ENCODE results near the gene OVOL3.

OVOL3 gene

DNA sequence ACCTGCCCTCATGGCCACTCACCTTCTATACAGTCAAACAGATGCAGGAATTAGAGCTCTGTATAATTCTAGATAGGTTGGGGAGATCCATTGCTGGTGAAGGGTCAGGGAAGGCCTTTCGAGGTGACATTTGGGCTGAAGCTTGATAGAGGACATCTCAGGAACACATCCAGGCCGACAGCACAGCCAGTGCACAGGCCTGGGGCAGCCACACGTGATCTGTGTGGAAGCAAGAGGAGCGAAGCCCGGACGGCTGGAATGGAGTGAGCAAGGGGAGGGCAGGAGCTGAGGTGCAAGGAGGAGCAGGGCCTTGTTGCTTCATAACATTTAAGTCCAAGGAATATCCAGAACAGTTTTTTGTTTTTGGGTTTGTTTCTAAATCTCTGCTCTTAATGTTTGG is 4.5 kb upstream of the OVOL3 start:
- no peaks in the 10 kb centered on the region for H3K27me3 Mint-ChIP-seq
- no peak for ATAC-seq (replicated peaks; ENCODE audit: extremely low read depth, poor library complexity, severe bottlenecking)
- H3K27ac Mint-ChIP-seq (ENCODE audit: low read depth): no peak overlapping the region
- no peaks in the 10 kb centered on the region for H3K9me3 Mint-ChIP-seq
- no peaks in the 10 kb centered on the region for H3K4me1 Mint-ChIP-seq
- no peak for DNase-seq (ENCODE audit: low spot score in 2 of 2)
- H3K36me3 Mint-ChIP-seq (ENCODE audit: insufficient read depth): peaks cover 2% of the 10 kb centered on the region
- no peak overlapping the region for H3K4me3 Mint-ChIP-seq

GRCh38 chr19:36106991-36107390 is 4.0 kb upstream of the OVOL3 start:
- peaks cover 3% of the 10 kb centered on the region for H3K36me3 Mint-ChIP-seq (ENCODE audit: insufficient read depth)
- H3K9me3 Mint-ChIP-seq: no peaks in the 10 kb centered on the region
- ATAC-seq (replicated peaks; ENCODE audit: extremely low read depth, poor library complexity, severe bottlenecking) (no peak), DNase-seq (ENCODE audit: low spot score in 2 of 2) (no peak)
- no peaks in the 10 kb centered on the region for H3K4me1 Mint-ChIP-seq
- H3K4me3 Mint-ChIP-seq: no peak overlapping the region
- no peaks in the 10 kb centered on the region for H3K27me3 Mint-ChIP-seq
- H3K27ac Mint-ChIP-seq (ENCODE audit: low read depth): no peak overlapping the region

DNA sequence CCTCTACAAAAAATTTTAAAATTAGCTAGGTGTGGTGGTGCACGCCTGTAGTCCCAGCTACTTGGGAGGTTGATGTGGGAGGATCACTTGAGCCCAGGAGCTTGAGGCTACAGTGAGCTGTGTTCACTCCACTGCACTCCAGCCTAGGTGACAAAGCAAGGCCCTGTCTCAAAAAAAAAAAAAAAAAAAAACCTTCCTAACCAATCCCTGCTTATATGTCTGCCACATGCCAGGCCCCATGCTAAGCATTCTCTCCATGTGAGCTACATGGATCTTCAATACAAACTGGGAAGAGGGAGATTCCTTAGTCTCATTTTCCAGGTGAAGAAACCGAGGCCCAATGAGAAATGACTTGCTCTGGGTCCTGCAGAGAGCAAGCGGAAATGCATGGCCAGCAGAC is 2.3 kb upstream of the OVOL3 start:
- ATAC-seq (replicated peaks; ENCODE audit: extremely low read depth, poor library complexity, severe bottlenecking) (no peak), DNase-seq (ENCODE audit: low spot score in 2 of 2) (no peak)
- no peak overlapping the region for H3K4me3 Mint-ChIP-seq
- peaks cover 9% of the 10 kb centered on the region for H3K36me3 Mint-ChIP-seq (ENCODE audit: insufficient read depth)
- H3K27me3 Mint-ChIP-seq: no peaks in the 10 kb centered on the region
- peaks cover 11% of the 10 kb centered on the region for H3K4me1 Mint-ChIP-seq
- no peaks in the 10 kb centered on the region for H3K9me3 Mint-ChIP-seq
- H3K27ac Mint-ChIP-seq (ENCODE audit: low read depth): no peak overlapping the region

GRCh38 chr19:36111200-36111539 is 227 bp downstream of the OVOL3 start:
- no peak overlapping the region for H3K4me3 Mint-ChIP-seq
- no peak for DNase-seq (ENCODE audit: low spot score in 2 of 2)
- no peaks in the 10 kb centered on the region for H3K27me3 Mint-ChIP-seq
- H3K9me3 Mint-ChIP-seq: no peaks in the 10 kb centered on the region
- peaks cover 31% of the 10 kb centered on the region for H3K4me1 Mint-ChIP-seq
- peaks cover 23% of the 10 kb centered on the region for H3K36me3 Mint-ChIP-seq (ENCODE audit: insufficient read depth)
- H3K27ac Mint-ChIP-seq (ENCODE audit: low read depth): no peak overlapping the region
- ATAC-seq (replicated peaks; ENCODE audit: extremely low read depth, poor library complexity, severe bottlenecking): no peak

DNA sequence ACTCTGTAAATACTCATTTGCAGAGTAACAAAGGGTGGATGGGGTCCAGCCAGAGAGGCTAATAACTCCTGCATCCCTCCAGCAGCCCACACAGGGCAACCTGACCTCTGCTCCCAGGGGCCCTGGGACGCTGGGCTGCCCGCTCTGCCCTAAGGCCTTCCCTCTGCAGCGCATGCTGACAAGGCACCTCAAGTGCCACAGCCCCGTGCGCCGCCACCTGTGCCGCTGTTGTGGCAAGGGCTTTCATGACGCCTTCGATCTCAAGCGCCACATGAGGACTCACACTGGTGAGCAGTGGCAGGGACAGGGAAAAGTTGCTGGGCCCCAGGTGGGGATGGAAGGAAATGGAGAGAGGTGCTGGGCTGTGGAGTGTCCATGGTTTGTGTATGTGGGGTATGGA is 1.7 kb downstream of the OVOL3 start:
- Mint-ChIP-seq H3K9me3 (no peaks in the 10 kb centered on the region), H3K4me1 (peaks cover 42% of the 10 kb centered on the region), H3K27ac (ENCODE audit: low read depth) (peak overlapping the region; percentile 52), H3K4me3 (peak overlapping the region; percentile 89), H3K36me3 (ENCODE audit: insufficient read depth) (peaks cover 24% of the 10 kb centered on the region), H3K27me3 (no peaks in the 10 kb centered on the region)
- ATAC-seq (replicated peaks; ENCODE audit: extremely low read depth, poor library complexity, severe bottlenecking) (no peak), DNase-seq (ENCODE audit: low spot score in 2 of 2) (no peak)

DNA sequence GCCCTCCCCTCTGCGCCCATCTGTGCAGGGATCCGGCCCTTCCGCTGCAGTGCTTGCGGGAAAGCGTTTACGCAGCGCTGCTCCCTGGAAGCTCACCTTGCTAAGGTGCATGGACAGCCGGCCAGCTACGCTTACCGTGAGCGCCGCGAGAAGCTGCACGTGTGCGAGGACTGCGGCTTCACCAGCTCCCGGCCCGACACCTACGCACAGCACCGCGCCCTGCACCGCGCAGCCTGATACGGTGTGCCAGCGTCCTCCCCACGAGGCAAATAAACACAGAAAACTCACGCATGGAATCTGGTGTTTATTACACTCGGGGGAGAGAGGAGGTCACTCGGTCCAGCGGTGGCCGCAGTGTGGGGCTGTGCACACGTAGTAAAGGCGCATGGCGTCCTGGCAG is 2.5 kb downstream of the OVOL3 start:
- Mint-ChIP-seq H3K27me3 (no peaks in the 10 kb centered on the region), H3K36me3 (ENCODE audit: insufficient read depth) (peaks cover 30% of the 10 kb centered on the region), H3K27ac (ENCODE audit: low read depth) (peak overlapping the region; percentile 52), H3K4me1 (peaks cover 48% of the 10 kb centered on the region), H3K4me3 (peak overlapping the region; percentile 89), H3K9me3 (no peaks in the 10 kb centered on the region)
- ATAC-seq (replicated peaks; ENCODE audit: extremely low read depth, poor library complexity, severe bottlenecking) (no peak), DNase-seq (ENCODE audit: low spot score in 2 of 2) (no peak)

- H3K27me3 Mint-ChIP-seq: no peaks in the 10 kb centered on the region
Measured at GRCh38 chr19:36113894-36114720, 3.2 kb downstream of the OVOL3 start.

DNA sequence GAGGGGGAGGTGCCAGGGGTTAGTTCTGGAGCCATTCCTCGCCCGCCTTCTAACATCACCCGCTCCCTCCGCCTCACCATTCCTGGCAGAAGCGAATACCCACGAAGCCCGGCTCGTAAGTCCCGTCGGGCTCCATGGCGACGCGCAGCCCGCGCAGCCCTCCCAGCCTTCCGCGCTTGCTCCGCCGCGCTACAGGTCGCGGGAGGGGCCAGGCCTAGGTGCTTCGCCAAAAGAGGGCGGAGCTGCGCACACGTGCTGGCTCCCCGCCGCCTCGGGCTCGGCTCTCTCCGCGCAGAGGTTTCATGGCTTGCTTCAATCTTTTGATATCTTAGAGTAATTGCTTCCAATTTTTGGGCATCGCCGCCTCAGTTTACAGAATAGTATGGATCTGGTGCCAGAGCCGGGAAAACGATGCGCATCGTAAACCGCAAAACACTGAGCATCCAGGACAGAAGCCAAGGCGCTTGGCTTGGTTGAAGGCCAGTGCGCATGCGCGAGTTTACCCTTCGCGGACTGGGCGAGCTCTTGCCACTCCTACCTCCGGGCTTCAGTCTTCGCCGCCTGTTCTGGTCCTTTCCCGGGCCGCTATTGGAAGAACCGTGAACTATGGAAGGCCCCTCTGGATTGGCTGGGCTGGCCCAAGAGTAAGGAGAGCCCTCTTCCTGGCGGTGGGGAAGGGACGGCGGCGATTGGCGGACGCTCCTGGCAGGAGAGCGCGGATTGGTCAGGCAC is 3.9 kb downstream of the OVOL3 start, which contains the start of gene POLR2I:
Gene POLR2I (minus strand): TSS at position 155 of the 732 bp plus-strand sequence. CDS start 19 bp downstream, at position 136.
- peak; percentile 90 for ATAC-seq (replicated peaks; ENCODE audit: extremely low read depth, poor library complexity, severe bottlenecking)
- Mint-ChIP-seq H3K4me1 (peaks cover 50% of the 10 kb centered on the region), H3K4me3 (peak within 1 kb of the TSS; percentile 89), H3K9me3 (no peaks in the 10 kb centered on the region), H3K36me3 (ENCODE audit: insufficient read depth) (peaks cover 36% of the 10 kb centered on the region), H3K27me3 (no peaks in the 10 kb centered on the region), H3K27ac (ENCODE audit: low read depth) (peak within 1 kb of the TSS; percentile 99)
- DNase-seq (ENCODE audit: low spot score in 2 of 2): peak; percentile 97 to 99

More at GRCh38 chr19:36113894-36114720, 3.2 kb downstream of the OVOL3 start:
- DNase-seq (ENCODE audit: low spot score in 2 of 2): peak; percentile 14 to 18
- Mint-ChIP-seq H3K4me1 (peaks cover 48% of the 10 kb centered on the region), H3K9me3 (no peaks in the 10 kb centered on the region), H3K27ac (ENCODE audit: low read depth) (peak overlapping the region; percentile 99), H3K4me3 (peak overlapping the region; percentile 89), H3K36me3 (ENCODE audit: insufficient read depth) (peaks cover 33% of the 10 kb centered on the region)
- ATAC-seq (replicated peaks; ENCODE audit: extremely low read depth, poor library complexity, severe bottlenecking): no peak

- Mint-ChIP-seq H3K4me1 (peaks cover 56% of the 10 kb centered on the region), H3K36me3 (ENCODE audit: insufficient read depth) (peaks cover 38% of the 10 kb centered on the region), H3K4me3 (peak within 1 kb of the TSS; percentile 89), H3K27me3 (no peaks in the 10 kb centered on the region), H3K27ac (ENCODE audit: low read depth) (peak within 1 kb of the TSS; percentile 99), H3K9me3 (no peaks in the 10 kb centered on the region)
- no peak for DNase-seq (ENCODE audit: low spot score in 2 of 2)
- ATAC-seq (replicated peaks; ENCODE audit: extremely low read depth, poor library complexity, severe bottlenecking): no peak
Measured at GRCh38 chr19:36115453-36116343, 4.8 kb downstream of the OVOL3 start, which contains the start of gene TBCB. Gene TBCB, plus strand, starts transcription at chr19:36115468. Its CDS starts 93 bp downstream, at chr19:36115561.

GRCh38 chr19:36116344-36116637 is 5.3 kb downstream of the OVOL3 start:
- peak overlapping the region; percentile 89 for H3K4me3 Mint-ChIP-seq
- H3K27me3 Mint-ChIP-seq: no peaks in the 10 kb centered on the region
- peaks cover 40% of the 10 kb centered on the region for H3K36me3 Mint-ChIP-seq (ENCODE audit: insufficient read depth)
- ATAC-seq (replicated peaks; ENCODE audit: extremely low read depth, poor library complexity, severe bottlenecking): no peak
- H3K27ac Mint-ChIP-seq (ENCODE audit: low read depth): peak overlapping the region; percentile 99
- DNase-seq (ENCODE audit: low spot score in 2 of 2): no peak
- H3K4me1 Mint-ChIP-seq: peaks cover 56% of the 10 kb centered on the region
- H3K9me3 Mint-ChIP-seq: no peaks in the 10 kb centered on the region

DNA sequence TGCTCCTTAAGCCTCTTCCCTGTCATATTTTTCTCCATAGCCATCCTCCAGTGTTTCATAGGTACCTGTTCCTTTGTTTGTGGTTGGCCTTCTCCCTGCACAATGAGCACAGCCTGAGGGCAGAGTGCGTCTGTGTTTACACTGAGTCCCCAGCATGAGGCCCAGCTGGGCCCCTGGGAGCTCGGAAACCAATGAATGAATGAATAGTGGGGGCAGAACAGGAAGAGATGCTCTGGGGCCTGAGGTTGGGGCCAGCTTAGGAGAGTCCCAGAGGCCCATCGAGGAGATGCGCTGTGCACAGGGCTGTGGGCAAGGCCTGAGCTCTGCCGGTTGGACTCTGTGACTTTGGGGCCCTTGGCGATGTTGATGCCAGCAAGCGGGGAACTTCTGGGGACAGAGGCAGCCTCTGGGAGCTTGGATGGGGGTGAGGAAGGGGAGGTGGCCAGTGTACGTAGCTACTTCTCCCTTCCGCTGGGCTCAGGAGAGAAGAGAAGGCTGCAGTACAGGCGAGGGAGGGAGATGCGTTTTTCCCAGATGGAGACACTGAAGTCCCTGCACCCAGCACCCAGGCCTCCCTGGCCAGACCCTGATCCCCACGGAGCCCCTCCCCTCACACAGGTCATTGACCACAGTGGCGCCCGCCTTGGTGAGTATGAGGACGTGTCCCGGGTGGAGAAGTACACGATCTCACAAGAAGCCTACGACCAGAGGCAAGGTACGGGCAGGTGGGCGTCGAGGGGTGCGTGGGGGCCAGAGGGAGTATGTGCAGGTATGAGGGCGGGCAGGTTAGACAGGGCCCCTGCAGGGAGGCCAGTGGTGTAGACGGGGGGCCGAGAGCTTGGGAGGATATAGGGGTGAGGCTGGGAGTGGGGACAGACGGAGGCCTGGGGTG is 9.4 kb downstream of the OVOL3 start:
- DNase-seq (ENCODE audit: low spot score in 2 of 2) (no peak), ATAC-seq (replicated peaks; ENCODE audit: extremely low read depth, poor library complexity, severe bottlenecking) (no peak)
- Mint-ChIP-seq H3K4me3 (no peak overlapping the region), H3K36me3 (ENCODE audit: insufficient read depth) (peaks cover 52% of the 10 kb centered on the region), H3K27me3 (no peaks in the 10 kb centered on the region), H3K4me1 (peaks cover 29% of the 10 kb centered on the region), H3K27ac (ENCODE audit: low read depth) (peak overlapping the region; percentile 52), H3K9me3 (no peaks in the 10 kb centered on the region)

DNA sequence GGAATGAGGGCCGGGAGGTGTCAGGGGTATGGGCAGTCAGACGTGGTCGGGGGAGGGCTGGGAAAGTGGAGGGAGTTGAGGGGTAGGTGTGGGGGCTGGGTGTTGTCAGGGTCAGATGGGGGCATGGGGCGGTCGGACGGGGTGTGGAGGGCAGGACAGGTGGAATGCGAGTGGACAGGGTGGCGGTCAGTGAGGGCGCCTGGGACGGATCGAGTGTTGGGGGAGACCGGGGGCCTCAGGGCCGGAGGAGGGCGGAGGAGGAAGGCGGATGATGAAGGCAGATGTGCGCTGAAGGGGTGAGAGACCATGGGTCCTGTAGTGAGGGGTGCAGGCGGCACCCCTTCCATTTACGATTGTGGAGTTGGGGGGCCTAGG is 10.0 kb downstream of the OVOL3 start:
- H3K27ac Mint-ChIP-seq (ENCODE audit: low read depth): no peak overlapping the region
- no peak for ATAC-seq (replicated peaks; ENCODE audit: extremely low read depth, poor library complexity, severe bottlenecking)
- no peaks in the 10 kb centered on the region for H3K9me3 Mint-ChIP-seq
- no peaks in the 10 kb centered on the region for H3K27me3 Mint-ChIP-seq
- DNase-seq (ENCODE audit: low spot score in 2 of 2): no peak
- H3K4me1 Mint-ChIP-seq: peaks cover 27% of the 10 kb centered on the region
- peaks cover 52% of the 10 kb centered on the region for H3K36me3 Mint-ChIP-seq (ENCODE audit: insufficient read depth)
- no peak overlapping the region for H3K4me3 Mint-ChIP-seq
